Measurements from ENCODE around the gene NFYB.

Gene NFYB

GRCh38 chr12:104109446-104110271, 28.4 kb downstream of the NFYB start:
- no peak for DNase-seq

- peak; percentile 44 to 84 (median 77) for DNase-seq
Observed at GRCh38 chr12:104108755-104109445, 29.1 kb downstream of the NFYB start.

GRCh38 chr12:104106965-104107364, 31.0 kb downstream of the NFYB start:
- no peak for DNase-seq

GRCh38 chr12:104105461-104105860, 32.5 kb downstream of the NFYB start:
- no peak for DNase-seq

GRCh38 chr12:104097954-104098353, 40.1 kb downstream of the NFYB start:
- DNase-seq, result no peak

- DNase-seq, result no peak
Observed at GRCh38 chr12:104095289-104095688, 42.7 kb downstream of the NFYB start.

- DNase-seq, result no peak
Observed at GRCh38 chr12:104094284-104094683, 43.7 kb downstream of the NFYB start.

- DNase-seq, result no peak
Observed at GRCh38 chr12:104091136-104091535, 46.9 kb downstream of the NFYB start.

GRCh38 chr12:104090685-104091084, 47.3 kb downstream of the NFYB start:
- no peak for DNase-seq

GRCh38 chr12:104083769-104084475, 54.1 kb downstream of the NFYB start:
- DNase-seq, result no peak

- no peak for DNase-seq
Observed at GRCh38 chr12:104080764-104081163, 57.2 kb downstream of the NFYB start.

GRCh38 chr12:104079024-104079423, 59.0 kb downstream of the NFYB start:
- no peak for DNase-seq

GRCh38 chr12:104073699-104074098, 64.3 kb downstream of the NFYB start:
- DNase-seq, result no peak

- DNase-seq, result no peak
Observed at GRCh38 chr12:104072099-104072498, 65.9 kb downstream of the NFYB start.

Data from activated naive CD4-positive, alpha-beta T cell (primary cell).